HG02571 (cell line): ENCODE data around the gene GRAP.

ENCODE experiments used
- ATAC-seq: cut with Tn5 transposase; IDR thresholded peaks from one replicate; pipeline ENCODE4 v1.9.1; 2021; ENCODE audit warnings: mild to moderate bottlenecking, moderate library complexity; ENCODE audit not compliant: unreplicated experiment

The GRAP gene

GRCh38 chr17:19004421-19005136 is 42.2 kb downstream of the GRAP start, which contains the start of gene FAM83G:
TSS of gene FAM83G (minus strand) at chr17:19004764. CDS start at chr17:19004041, 723 bp downstream.
- peak; percentile 67 for ATAC-seq

- ATAC-seq, result peak; percentile 28
These were observed 43.0 kb downstream of the GRAP start for GRCh38 chr17:19003543-19004420.

- ATAC-seq, result no peak
These were observed 43.8 kb downstream of the GRAP start for GRCh38 chr17:19002805-19003542.

- no peak for ATAC-seq
These were observed 44.7 kb downstream of the GRAP start for GRCh38 chr17:19001907-19002590.

GRCh38 chr17:19000531-19001325 is 46.0 kb downstream of the GRAP start:
- ATAC-seq, result no peak

GRCh38 chr17:18999911-19000310 is 46.8 kb downstream of the GRAP start:
- ATAC-seq, result no peak

GRCh38 chr17:18999394-18999793 is 47.4 kb downstream of the GRAP start:
- ATAC-seq, result no peak

GRCh38 chr17:18997650-18998196 is 49.0 kb downstream of the GRAP start:
- no peak for ATAC-seq

GRCh38 chr17:18996458-18996857 is 50.3 kb downstream of the GRAP start:
- ATAC-seq, result no peak

- no peak for ATAC-seq
These were observed 51.5 kb downstream of the GRAP start for GRCh38 chr17:18995220-18995619.

GRCh38 chr17:18994631-18995030 is 52.1 kb downstream of the GRAP start:
- ATAC-seq, result no peak

- no peak for ATAC-seq
These were observed 52.7 kb downstream of the GRAP start for GRCh38 chr17:18993905-18994526.

GRCh38 chr17:18992454-18993130 is 54.2 kb downstream of the GRAP start:
- no peak for ATAC-seq

- ATAC-seq, result no peak
These were observed 55.0 kb downstream of the GRAP start for GRCh38 chr17:18991531-18992315.

- no peak for ATAC-seq
These were observed 56.4 kb downstream of the GRAP start for GRCh38 chr17:18990331-18990730.

- no peak for ATAC-seq
These were observed 58.1 kb downstream of the GRAP start for GRCh38 chr17:18988546-18989173.

GRCh38 chr17:18987862-18988545 is 58.8 kb downstream of the GRAP start:
- no peak for ATAC-seq
